Measurements from ENCODE around the gene PRTG. TPM values are rescaled to one million over a fixed set of nuclear protein-coding genes. Genes with fewer than 3 reads are reported as not detected.
A peak's percentile ranks its signal among the peaks of the same experiment; 100 is the strongest.

PRTG gene
- total and polyA plus RNA-seq, 10 of the 15 experiments (the other 5 are each of a cell fraction or from before 2014, with no cell fraction given): under 0.01 to 0.25 TPM; not detected in 8

GRCh38 chr15:55588815-55589115 is 154.2 kb downstream of the PRTG start:
- no TSS peak for BruUV-seq (replicated peaks)
- RAD21 ChIA-PET (ENCODE audit: unreplicated experiment): no interaction called here
- POLR2A ChIA-PET: no interaction called here
- in situ Hi-C loops (cut with MboI): no loop called here
- DNase-seq (ENCODE audit: low read depth, low spot score) (no peak), ATAC-seq (no peak), FAIRE-seq (no peak)
- 62% methylated on average over 19 of the region's 19 CpGs for WGBS (ENCODE audit: insufficient coverage, insufficient replicate concordance, low lambda C conversion rate, missing lambda C conversion rate)
- Histone ChIP-seq H3K36me3 (ENCODE audit: control insufficient read depth in 2 of 2, insufficient read depth in 2 of 2, low read length in 1 of 2) (no peaks in the 10 kb centered on the region), H3K27me3 (replicated peaks in 1 of 2; ENCODE audit: control insufficient read depth in 2 of 2, insufficient read depth in 2 of 2, low read length in 1 of 2) (peaks cover 1 to 26% of the 10 kb centered on the region in 2 experiments), H3K79me2 (ENCODE audit: control insufficient read depth, insufficient read depth, low read length) (no peaks in the 10 kb centered on the region), H3K4me1 (ENCODE audit: control insufficient read depth, insufficient read depth, low read length) (no peaks in the 10 kb centered on the region), H3K9me3 (replicated peaks; ENCODE audit: control insufficient read depth, insufficient read depth, low read length) (no peaks in the 10 kb centered on the region; the same call in 2 of the 3 replicates), H3K4me2 (ENCODE audit: control insufficient read depth, insufficient read depth) (peak overlapping the region; percentile 68; the same call in 1 of the 2 replicates), H3K9ac (ENCODE audit: control insufficient read depth, insufficient read depth, low read length) (no peak overlapping the region), H2AFZ (ENCODE audit: control insufficient read depth, low read depth, low read length) (no peak overlapping the region), H3K4me3 (no peak overlapping the region), H4K20me1 (ENCODE audit: control insufficient read depth, insufficient read depth) (no peaks in the 10 kb centered on the region), H3K27ac (ENCODE audit: control insufficient read depth, insufficient read depth) (no peak overlapping the region)
- intact Hi-C loops (cut with micrococcal nuclease; ENCODE audit: unreplicated experiment): no loop called here
- SMC1A ChIA-PET (ENCODE audit: uncharacterized antibody, unreplicated experiment): no interaction called here
- TF ChIP-seq CBX5 (IDR thresholded peaks at IDR 0.05; ENCODE audit: low read depth) (no peak), BCL11A (IDR thresholded peaks at IDR 0.05; ENCODE audit: low read depth, low read length) (no peak), MTA3 (IDR thresholded peaks at IDR 0.05; ENCODE audit: borderline replicate concordance, low read length) (no peak), STAT1 (conservative IDR thresholded peaks at IDR 0.05) (no peak), GABPA (IDR thresholded peaks at IDR 0.05; ENCODE audit: low read depth) (no peak), USF1 (IDR thresholded peaks at IDR 0.05; ENCODE audit: borderline replicate concordance, extremely low read length, insufficient read depth, low read depth, low read length) (no peak), TBL1XR1 (IDR thresholded peaks at IDR 0.05; ENCODE audit: low read depth, low read length) (no peak), MEF2A (IDR thresholded peaks at IDR 0.05; ENCODE audit: insufficient read depth, low read depth, low read length) (no peak), NBN (IDR thresholded peaks at IDR 0.05) (no peak), SUZ12 (IDR thresholded peaks at IDR 0.05; ENCODE audit: unreplicated experiment) (no peak), TCF12 (IDR thresholded peaks at IDR 0.05; ENCODE audit: low read depth, low read length) (no peak), ZBTB33 (IDR thresholded peaks at IDR 0.05) (no peak), FOS (IDR thresholded peaks at IDR 0.05; ENCODE audit: borderline replicate concordance, extremely low read depth, insufficient read length) (no peak), CBFB (IDR thresholded peaks at IDR 0.05; ENCODE audit: low read depth) (no peak), E2F4 (IDR thresholded peaks at IDR 0.05; ENCODE audit: low read depth, low read length) (no peak), ZNF622 (IDR thresholded peaks at IDR 0.05) (no peak), NRF1 (conservative IDR thresholded peaks at IDR 0.05; ENCODE audit: low read depth, low read length) (no peak)
- CTCF ChIA-PET: no interaction called here
